ENCODE results near the gene RBM33.

Gene RBM33

DNA sequence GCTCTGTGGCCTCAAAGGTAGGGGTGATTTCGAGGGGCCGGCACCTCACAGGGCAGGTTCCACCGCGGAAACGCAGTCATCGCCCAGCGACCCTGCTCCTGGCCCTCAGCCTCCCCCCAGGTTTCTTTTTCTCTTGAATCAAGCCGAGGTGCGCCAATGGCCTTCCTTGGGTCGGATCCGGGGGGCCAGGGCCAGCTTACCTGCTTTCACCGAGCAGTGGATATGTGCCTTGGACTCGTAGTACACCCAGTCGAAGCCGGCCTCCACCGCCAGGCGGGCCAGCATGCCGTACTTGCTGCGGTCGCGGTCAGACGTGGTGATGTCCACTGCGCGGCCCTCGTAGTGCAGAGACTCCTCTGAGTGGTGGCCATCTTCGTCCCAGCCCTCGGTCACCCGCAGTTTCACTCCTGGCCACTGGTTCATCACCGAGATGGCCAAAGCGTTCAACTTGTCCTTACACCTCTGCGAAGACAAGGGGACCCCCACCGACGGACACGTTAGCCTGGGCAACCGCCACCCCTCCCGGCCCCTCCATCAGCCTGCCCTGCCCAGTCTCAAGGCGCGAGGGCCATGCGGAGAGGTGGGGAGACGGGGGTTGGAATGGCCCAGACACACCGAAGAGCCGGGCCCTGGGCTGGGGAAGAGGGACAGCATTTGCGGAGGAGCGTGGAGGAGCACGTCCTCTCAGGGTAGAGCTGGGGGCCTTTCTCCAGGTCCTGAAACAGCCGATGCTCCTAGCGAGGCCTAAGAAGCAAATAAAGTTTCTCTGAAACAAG lies 161.8 kb downstream of the RBM33 start:
- Mint-ChIP-seq H3K27ac (no peak overlapping the region), H3K4me1 (peaks cover 47% of the 10 kb centered on the region), H3K4me3 (peak overlapping the region; percentile 22 to 57), H3K27me3 (peaks cover 90% of the 10 kb centered on the region), H3K9me3 (no peaks in the 10 kb centered on the region)
- no peak for ATAC-seq
- no peak for DNase-seq

DNA sequence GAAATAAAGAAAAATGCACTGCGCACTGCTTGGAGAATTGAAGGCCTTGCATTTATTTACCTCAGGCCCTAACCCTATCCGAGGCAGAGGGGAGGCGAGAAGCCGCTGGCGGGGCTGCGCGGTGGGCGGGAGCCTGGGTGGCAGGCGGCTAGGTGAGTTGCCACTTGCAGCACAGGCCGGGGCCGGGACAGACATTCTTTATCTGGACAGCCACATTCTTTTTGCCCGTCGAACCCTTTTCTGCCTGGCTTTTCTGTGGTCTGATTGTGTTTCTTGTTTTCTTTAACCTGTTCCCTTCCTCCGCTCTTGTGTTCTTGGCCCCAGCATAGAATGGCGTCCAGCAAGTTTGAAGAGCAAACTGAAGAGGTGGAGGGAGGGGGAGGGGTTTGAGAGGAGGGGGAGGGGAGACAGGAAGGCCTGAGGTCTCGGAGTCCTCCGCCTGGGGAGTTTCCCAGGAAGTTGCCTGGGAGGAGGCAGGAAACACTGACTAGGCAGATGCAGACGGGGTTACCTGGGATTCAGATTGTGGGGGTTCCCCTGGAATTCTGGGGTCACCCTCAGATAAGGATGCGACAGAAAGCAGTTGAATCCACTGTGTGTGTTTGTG lies 162.7 kb downstream of the RBM33 start:
- Mint-ChIP-seq H3K9me3 (no peaks in the 10 kb centered on the region), H3K27me3 (peaks cover 92% of the 10 kb centered on the region), H3K4me1 (peaks cover 56% of the 10 kb centered on the region), H3K4me3 (peak overlapping the region in 1 of 2 donors; percentile 57), H3K27ac (no peak overlapping the region)
- DNase-seq (no peak), ATAC-seq (no peak)

DNA sequence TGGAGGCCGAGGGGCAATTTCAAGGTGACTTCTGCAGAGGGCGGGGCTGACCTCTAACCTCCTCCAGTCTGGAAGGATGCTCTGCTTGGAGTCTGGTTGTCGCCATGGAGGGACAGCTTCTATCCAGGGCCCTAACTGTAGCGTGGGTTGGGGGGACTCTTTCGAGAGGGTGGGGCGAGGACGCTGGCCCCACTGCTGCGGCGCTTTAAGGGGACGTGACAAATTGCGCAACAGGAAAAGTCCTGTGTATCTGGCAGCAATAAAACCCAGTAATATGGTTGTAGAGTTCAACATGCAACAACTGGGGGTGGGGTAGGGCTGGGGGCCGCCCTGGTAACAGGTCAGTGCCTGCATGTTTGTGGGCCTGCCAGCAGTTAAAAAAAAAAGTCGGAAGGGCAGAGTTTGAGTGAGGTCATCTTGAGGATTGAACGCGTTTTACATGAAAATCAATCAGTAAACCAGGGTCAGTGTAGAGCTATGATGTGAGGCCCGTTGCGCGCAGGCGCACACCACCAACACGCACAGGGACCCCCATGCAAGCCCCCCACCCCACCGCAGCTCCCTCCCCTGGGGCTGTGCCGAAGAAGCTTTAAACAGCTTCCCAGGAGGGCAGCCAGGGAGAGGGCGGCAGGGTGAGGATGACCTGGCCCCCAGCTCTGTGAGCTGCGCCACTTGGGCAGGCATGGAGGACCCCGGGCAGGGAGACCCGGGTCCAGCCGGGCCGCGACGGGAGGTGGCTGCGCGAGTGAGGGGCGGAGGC lies 163.5 kb downstream of the RBM33 start:
- H3K27ac Mint-ChIP-seq = peak overlapping the region in 1 of 2 donors; percentile 71
- H3K27me3 Mint-ChIP-seq = peaks cover 95% of the 10 kb centered on the region
- no peaks in the 10 kb centered on the region for H3K9me3 Mint-ChIP-seq
- DNase-seq (no peak), ATAC-seq (no peak)
- H3K4me1 Mint-ChIP-seq = peaks cover 62% of the 10 kb centered on the region
- H3K4me3 Mint-ChIP-seq = peak overlapping the region in 1 of 2 donors; percentile 21

DNA sequence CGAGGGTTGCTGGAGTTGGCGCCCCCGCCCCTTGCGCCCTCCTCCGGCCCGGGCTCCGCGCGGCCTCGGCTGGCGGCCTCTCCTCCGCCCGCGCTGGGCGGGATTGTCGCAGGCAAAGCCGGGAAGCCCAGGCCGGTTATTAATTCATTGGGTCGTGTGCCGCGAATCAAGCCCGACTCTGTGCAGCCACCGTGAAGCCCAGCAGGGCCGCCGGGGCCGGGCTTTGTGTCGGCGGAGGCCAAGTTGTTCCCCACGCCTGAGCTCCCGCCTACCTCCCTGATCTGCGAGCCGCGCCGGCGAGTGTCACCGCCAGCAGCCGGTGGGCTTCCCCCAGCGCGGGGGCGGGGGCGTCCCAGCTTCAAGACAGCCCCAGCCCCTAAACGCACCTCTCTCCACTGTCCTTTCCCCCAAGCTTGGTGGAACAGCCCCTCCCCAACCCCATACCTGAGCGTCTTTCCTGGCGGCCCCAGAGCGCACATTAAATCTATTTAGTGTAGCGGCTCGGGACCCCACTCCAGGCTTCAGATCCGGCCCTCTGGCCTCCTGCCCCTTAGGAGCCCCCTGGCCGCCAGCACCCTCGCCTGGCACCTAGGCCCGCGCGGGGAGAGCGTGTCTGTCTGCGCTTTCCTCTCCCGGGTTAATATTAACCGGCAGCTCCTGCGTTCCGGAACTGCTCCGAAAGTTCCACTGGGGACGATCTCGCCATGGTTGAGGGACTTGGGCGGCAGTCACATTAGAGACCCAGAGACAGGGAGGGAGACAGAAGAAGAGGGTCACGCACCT lies 164.3 kb downstream of the RBM33 start:
- H3K4me1 Mint-ChIP-seq = peaks cover 59% of the 10 kb centered on the region
- ATAC-seq (no peak), DNase-seq (no peak)
- H3K9me3 Mint-ChIP-seq = no peaks in the 10 kb centered on the region
- H3K27me3 Mint-ChIP-seq = peaks cover 95% of the 10 kb centered on the region
- H3K4me3 Mint-ChIP-seq = peak overlapping the region; percentile 32 to 40
- H3K27ac Mint-ChIP-seq = no peak overlapping the region

DNA sequence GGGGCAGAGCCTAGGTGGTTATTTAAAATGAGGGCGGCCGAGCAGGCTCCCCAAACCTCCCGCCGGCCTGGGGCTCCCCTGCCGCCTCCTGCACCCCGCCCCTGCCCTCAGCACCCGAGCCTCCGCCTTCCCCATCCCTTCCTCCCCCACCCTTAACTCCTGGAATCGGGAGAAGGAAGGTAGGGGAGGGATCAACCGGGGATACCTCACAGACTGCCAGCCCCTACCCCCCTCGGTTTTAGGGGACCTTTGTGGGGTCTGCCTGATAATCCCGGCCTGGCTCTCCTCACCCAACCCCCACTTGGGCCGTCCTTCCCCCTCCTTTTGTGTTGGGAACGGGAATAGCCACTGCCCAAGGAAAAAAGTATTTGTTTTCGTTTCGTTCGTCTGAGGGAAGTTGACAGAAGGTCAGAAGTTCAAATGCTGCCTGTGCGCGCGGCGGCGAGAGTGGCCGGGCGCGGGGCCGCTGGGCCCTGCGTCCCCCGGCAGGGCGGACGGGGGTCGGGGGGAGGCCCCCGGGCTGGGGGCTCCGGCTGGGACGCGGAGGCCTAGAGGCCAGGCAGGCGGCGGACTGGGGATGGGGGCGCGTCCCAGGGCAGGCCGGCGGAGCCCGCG lies 165.0 kb downstream of the RBM33 start:
- Mint-ChIP-seq H3K27me3 (peaks cover 95% of the 10 kb centered on the region), H3K9me3 (no peaks in the 10 kb centered on the region), H3K4me3 (peak overlapping the region in 1 of 2 donors; percentile 40), H3K4me1 (peaks cover 55% of the 10 kb centered on the region), H3K27ac (no peak overlapping the region)
- no peak for ATAC-seq
- DNase-seq = no peak

DNA sequence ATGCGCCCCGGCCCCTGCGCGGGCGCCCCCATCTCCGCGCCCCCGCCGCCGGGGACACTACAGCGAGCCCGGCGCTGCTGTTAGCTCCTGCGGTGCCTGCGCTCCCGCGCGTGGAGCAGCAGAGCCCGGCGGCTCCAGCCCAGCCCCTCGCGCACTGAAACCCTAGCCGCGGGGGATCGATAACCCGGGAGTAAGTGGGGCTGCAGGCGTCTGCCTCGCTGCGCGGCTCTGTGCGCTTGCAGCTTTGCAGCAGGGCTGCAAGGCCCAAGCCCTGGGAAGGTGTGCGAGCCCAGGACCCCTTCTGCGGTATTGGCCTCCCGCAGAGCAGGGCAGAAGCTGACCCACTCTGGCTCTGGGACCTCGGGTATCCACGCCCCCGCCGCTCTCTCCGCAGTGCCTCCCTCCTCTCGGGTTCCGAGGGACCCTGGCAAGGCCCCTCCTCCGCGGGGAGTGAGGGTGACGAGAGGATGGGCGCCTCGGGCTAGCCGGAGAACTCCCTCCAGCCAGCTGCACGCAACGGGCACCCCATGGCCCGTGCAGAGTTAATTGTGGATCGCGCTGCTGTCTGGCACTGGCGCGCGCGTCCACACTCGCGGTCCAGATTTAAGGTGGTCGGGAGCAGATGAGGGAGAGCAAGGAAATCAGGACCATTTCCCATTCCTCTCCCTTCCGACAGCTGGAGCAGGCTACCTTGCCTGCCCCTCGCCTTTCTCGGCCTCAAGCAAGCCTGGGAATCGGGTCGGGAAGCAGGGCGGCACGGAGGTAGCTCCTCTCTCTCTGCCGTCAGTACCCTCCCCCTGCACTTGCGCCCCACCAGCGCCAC lies 165.7 kb downstream of the RBM33 start:
- no peaks in the 10 kb centered on the region for H3K9me3 Mint-ChIP-seq
- H3K27me3 Mint-ChIP-seq = peaks cover 95% of the 10 kb centered on the region
- DNase-seq (no peak), ATAC-seq (no peak)
- H3K27ac Mint-ChIP-seq = no peak overlapping the region
- peaks cover 52% of the 10 kb centered on the region for H3K4me1 Mint-ChIP-seq
- H3K4me3 Mint-ChIP-seq = no peak overlapping the region

DNA sequence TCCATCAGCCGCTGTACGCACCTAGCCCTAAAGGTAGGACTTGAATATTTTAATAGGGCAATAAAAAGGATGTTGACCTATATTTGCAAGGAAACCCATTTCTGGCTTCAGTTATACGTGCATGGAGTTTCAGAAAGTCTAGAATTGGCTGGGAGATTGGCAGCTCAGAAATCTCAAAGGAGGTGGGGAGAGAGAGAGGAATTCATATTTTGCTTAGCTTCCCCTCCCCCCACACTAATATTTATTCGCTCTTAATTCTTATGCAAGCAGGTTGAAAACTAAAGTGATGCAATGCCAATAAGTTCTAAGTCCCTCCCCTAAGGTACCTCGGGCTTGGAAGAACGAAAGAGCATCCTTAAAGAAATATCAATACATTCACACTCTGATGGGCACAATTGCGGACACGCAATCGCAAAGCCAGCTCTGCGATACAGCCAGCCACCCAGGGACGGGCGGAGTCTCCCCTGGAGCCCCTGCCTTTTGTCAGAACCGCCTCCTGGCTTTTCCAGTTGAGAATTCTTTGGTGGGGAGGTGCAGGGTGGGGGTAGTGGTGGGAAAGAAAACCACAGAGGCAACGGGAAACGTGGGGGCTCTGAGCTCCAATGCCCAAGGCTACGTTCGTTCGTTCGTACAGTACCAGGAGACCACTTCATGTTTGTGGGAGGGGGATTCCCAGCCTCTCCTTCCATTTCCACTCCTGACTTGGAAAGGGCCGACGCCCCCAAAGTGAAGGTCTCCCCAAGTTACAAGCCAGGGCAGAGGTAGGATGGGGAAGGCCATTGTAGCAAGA lies 166.5 kb downstream of the RBM33 start:
- Mint-ChIP-seq H3K4me1 (peaks cover 59% of the 10 kb centered on the region), H3K4me3 (no peak overlapping the region), H3K27ac (no peak overlapping the region), H3K27me3 (peaks cover 98% of the 10 kb centered on the region), H3K9me3 (no peaks in the 10 kb centered on the region)
- DNase-seq (no peak), ATAC-seq (no peak)

DNA sequence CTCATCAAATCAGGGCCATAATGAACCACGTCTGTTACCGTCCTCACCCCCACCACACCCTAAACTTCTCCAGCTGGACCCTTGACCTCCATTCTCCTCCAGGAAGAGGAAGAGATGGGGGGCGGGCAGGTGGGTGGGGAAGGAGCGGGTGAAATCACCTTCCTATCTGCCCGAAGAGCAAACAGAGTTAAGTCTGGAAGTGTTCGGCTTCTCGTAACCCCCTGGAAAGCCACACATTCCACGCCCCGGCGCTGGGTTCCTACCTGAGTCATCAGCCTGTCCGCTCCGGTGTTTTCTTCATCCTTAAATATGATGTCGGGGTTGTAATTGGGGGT lies 167.1 kb downstream of the RBM33 start:
- ATAC-seq = no peak
- Mint-ChIP-seq H3K4me3 (peak overlapping the region; percentile 68 to 71), H3K27ac (no peak overlapping the region), H3K27me3 (peaks cover 98% of the 10 kb centered on the region), H3K4me1 (peaks cover 54% of the 10 kb centered on the region), H3K9me3 (no peaks in the 10 kb centered on the region)
- no peak for DNase-seq

DNA sequence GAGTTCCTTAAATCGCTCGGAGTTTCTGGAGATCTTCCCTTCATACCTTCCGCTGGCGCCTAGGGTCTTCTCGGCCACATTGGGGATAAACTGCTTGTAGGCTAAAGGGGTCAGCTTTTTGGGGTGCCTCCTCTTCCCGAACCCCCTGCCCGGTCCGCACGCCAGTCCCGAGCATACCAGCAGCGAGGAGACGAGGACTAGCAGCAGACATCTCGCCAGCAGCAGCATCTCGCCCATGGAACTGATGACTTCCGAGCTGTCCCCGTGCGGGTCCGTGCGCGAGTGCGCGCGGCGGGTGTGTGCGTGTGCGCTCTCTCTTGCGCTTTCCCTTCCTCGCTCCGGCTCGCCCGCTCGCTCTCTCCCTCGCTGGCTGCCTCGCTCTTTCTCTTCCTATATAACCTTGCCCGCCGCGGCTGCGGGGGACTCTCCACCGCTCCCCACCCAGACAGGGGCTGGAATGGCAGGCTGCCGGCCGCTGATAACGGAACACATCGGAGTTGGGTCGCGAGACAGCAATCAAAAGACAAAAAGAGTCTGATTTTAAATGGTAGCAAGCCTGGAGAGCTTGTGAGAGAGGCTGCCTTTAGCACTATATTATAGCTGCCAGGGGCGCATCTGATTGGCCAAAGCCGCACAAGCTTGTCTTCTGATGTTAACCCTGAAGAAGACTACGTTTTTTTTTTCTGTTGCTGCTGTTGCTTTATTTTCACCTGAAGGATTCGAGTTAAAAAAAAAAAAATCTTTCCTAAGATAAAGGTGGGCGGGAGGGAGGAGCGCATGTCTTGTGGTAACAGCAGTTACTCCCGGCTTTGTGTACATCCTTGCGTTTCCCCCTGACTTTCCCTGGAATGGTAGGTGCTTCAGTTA lies 167.7 kb downstream of the RBM33 start, which contains the start of gene SHH:
Gene SHH, minus strand, starts transcription at position 569 of the 867 bp plus-strand sequence. Its CDS starts 341 bp downstream, at position 228.
- Mint-ChIP-seq H3K4me1 (peaks cover 48% of the 10 kb centered on the region), H3K4me3 (peak within 1 kb of the TSS; percentile 68 to 71), H3K27me3 (peaks cover 97% of the 10 kb centered on the region), H3K27ac (no peak within 1 kb of the TSS), H3K9me3 (no peaks in the 10 kb centered on the region)
- ATAC-seq (no peak), DNase-seq (no peak)

DNA sequence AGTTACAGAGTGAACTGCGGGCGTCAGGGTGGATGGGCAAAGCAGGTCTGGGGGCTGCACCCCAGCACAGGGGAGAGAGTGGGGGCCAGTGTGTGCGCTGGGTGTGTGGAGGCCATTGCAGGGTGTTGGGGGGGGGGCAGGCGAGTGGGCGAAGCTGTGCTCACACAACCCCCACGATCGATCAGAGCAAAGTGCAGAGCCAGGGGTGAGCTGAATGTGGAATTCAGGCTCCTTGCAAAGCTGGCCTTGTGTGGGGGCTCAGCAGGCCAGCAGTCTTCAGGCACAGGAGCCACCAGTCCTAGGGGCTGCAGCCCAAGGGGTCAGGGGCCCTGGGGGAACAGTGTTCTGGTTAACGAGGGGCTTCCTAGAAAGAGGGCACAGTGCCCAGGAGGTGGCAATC lies 168.7 kb downstream of the RBM33 start:
- DNase-seq = no peak
- no peak overlapping the region for H3K4me3 Mint-ChIP-seq
- H3K4me1 Mint-ChIP-seq = peaks cover 38% of the 10 kb centered on the region
- ATAC-seq = no peak
- H3K27ac Mint-ChIP-seq = no peak overlapping the region
- H3K27me3 Mint-ChIP-seq = peaks cover 89% of the 10 kb centered on the region
- no peaks in the 10 kb centered on the region for H3K9me3 Mint-ChIP-seq

DNA sequence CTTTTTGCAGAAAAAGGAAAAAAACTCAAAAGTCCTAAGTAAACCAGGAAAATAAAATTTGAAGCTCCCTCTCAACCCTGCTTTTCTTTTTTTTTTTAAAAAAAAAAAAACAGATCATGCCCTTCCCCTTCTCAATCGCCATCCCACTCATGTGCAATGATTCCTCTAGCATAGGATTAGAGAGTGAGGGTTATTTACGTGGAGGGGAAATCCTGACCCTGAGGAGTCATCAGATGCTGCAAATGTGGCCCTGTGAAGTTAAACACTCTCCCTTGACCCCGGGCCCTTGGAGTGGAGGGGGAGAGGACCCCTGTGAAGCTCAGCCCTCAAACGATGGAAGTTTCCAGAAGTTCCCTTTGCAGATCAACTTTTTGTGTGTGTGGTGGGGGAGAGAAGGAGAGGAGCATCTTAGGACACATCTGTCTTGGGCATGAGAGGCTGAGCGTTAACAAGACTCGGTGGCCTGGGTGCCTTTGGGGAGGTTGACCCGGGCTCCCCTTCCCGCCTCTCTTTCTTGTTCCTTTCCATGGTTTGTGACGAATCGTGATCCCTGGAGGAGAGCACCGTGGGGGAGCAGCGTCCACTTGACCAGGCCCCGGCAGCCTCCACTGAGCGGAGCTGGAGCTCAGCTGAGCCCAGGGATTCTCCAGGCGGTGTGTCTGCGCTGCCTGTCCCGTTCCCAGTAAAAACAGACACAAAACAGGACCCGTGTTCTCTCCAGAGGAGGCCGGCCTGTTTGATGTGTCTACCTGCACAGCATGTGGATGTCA lies 169.3 kb downstream of the RBM33 start:
- DNase-seq (no peak), ATAC-seq (no peak)
- peaks cover 35% of the 10 kb centered on the region for H3K4me1 Mint-ChIP-seq
- no peaks in the 10 kb centered on the region for H3K9me3 Mint-ChIP-seq
- H3K4me3 Mint-ChIP-seq = no peak overlapping the region
- peaks cover 89% of the 10 kb centered on the region for H3K27me3 Mint-ChIP-seq
- H3K27ac Mint-ChIP-seq = no peak overlapping the region

Measured in stimulated activated naive CD8-positive, alpha-beta T cell treated with anti-CD3 and anti-CD28 coated beads, Interleukin-15, amount 100 ng/mL, for 72 hours (primary cell).